HUES64 (cell line): ENCODE data around the gene DNAJC19.
"Not testable (repeated sequence)": the region's sequence is repeated elsewhere in the genome, so short reads cannot be mapped to it uniquely, and the experiment has no call there.

ENCODE experiments used
- H3K27ac ChIP-seq: 2 replicates; pipeline ENCODE4 v1.7.0; 2013; ENCODE audit warnings: low read depth, low read length, inconsistent platforms
- H3K27me3 ChIP-seq: 2 replicates; pipeline ENCODE4 v1.6.1; 2013; ENCODE audit warnings: mild to moderate bottlenecking, low read length; ENCODE audit not compliant: insufficient read depth
- H3K36me3 ChIP-seq: 2 replicates; pipeline ENCODE4 v1.6.1; 2013; ENCODE audit warnings: mild to moderate bottlenecking, low read length; ENCODE audit not compliant: insufficient read depth
- H3K4me1 ChIP-seq: 2 replicates; pipeline ENCODE4 v1.6.1; 2013; ENCODE audit warnings: mild to moderate bottlenecking, low read length, moderate library complexity; ENCODE audit not compliant: insufficient read depth
- H3K4me3 ChIP-seq: 2 replicates; pipeline ENCODE4 v1.5.1; 2013; ENCODE audit warnings: mild to moderate bottlenecking, low read length, moderate library complexity
- H3K9ac ChIP-seq: 2 replicates; pipeline ENCODE4 v1.6.1; 2013; ENCODE audit warnings: mild to moderate bottlenecking, low read depth, low read length
- H3K9me3 ChIP-seq: 2 replicates; pipeline ENCODE4 v1.6.1; 2013; ENCODE audit warnings: low read depth, low read length; ENCODE audit not compliant: insufficient read depth
- WGBS: fragments of 150-250, 120-280 bp; methylation state at CpG from one replicate; pipeline ENCODE4 v1.1.7; 2013; ENCODE audit warnings: missing lambda C conversion rate; 5-methylcytosine and 5-hydroxymethylcytosine counted together

Gene DNAJC19

DNA sequence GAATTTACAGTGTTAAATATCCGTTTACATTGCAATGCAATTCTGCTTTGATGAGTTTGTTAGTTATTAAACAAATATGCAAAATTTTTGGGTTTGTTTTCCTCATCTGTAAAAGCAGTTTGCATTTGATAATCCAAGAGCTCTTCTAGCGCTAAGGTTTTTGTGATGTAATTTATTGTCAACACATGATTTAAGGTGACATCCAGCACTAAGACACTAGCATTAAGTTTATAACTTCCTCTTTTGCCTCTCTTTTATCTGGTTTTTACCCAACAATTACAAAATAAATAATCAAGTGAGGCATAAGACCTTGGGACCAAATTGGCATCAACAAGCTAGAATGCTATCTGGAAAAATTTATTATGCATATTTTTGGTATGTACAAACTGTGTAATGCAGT lies 969 bp upstream of the DNAJC19 start:
- Histone ChIP-seq H3K36me3 (peaks cover 26% of the 10 kb centered on the region), H3K4me3 (peak overlapping the region; percentile 93; the same call in 1 of the 2 replicates), H3K27ac (no peak overlapping the region), H3K9me3 (no peaks in the 10 kb centered on the region), H3K27me3 (no peaks in the 10 kb centered on the region), H3K4me1 (no peaks in the 10 kb centered on the region), H3K9ac (no peak overlapping the region)
- no CpG with 5 or more reads among the region's 2 CpGs for WGBS

DNA sequence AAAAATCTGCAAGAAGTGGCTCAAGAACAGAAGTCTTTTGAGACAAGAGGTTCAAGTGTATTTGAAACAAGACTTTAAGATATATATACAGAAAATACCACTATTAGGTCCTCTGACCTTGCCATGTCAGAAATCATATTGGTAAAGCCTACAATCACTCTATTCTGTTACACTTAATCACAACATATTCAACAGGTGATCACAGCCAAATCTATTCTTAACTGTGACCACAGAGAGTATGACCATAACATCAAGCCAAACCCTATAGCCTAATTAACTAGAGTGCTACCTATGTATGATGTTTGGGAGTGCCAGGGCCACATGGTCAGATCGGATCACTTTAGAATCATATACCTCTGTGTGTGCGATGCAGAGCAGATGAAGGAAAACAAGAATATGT lies 2.2 kb downstream of the DNAJC19 start:
- no peak overlapping the region for H3K27ac ChIP-seq
- WGBS, result 98% methylated on average over 2 of the region's 2 CpGs
- no peak overlapping the region for H3K9ac ChIP-seq
- peaks cover 53% of the 10 kb centered on the region for H3K36me3 ChIP-seq
- H3K4me1 ChIP-seq, result no peaks in the 10 kb centered on the region
- H3K4me3 ChIP-seq, result no peak overlapping the region
- no peaks in the 10 kb centered on the region for H3K27me3 ChIP-seq
- H3K9me3 ChIP-seq, result no peaks in the 10 kb centered on the region

DNA sequence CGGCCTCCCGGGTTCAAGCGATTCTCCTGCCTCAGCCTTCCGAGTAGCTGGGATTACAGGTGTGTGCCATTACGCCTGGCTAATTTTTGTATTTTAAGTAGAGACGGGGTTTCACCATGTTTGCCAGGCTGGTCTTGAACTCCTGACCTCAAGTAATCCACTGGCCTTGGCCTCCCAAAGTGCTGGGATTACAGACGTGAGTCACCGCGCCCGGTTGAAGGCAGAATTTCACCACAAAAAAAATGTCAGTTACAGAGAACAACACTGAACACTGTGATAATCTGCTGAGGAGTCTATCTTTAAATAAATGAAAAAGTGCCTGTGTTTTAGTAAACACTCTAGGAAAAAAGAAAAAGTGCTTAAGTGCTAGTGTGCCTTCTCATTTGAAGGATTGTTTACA lies 3.2 kb downstream of the DNAJC19 start:
- H3K4me3 ChIP-seq, H3K4me1 ChIP-seq: not testable (repeated sequence)

DNA sequence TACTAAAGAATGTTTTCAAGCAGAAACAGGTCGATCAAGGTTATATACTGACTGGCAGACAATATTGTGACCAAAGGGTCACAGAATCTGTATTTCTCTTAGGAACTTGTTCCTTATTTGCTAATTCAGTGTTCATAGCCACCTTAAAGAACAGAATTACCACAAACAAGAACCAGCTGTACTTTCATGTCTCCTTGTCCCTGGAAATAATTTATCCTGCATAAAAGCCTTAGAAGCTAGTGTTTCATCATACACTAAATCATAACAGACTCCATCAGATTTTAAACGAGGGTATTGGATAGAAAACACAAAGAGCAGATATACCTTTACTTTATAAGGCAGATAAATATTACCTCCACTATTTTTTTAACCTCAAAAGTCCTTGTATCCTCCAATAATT lies 6.4 kb downstream of the DNAJC19 start:
- no peaks in the 10 kb centered on the region for H3K9me3 ChIP-seq
- H3K27me3 ChIP-seq, result no peaks in the 10 kb centered on the region
- WGBS, result 93% methylated on average over 2 of the region's 2 CpGs
- no peak overlapping the region for H3K4me3 ChIP-seq
- H3K4me1 ChIP-seq, result no peaks in the 10 kb centered on the region
- H3K27ac ChIP-seq, result no peak overlapping the region
- H3K36me3 ChIP-seq, result peaks cover 68% of the 10 kb centered on the region
- no peak overlapping the region for H3K9ac ChIP-seq

More for the DNA sequence above, 3.2 kb downstream of the DNAJC19 start:
- WGBS, result 96% methylated on average over 10 of the region's 10 CpGs
- not testable (repeated sequence) for H3K9me3 ChIP-seq, H3K9ac ChIP-seq, H3K27ac ChIP-seq, H3K27me3 ChIP-seq
- H3K36me3 ChIP-seq, result peaks cover 56% of the 10 kb centered on the region

DNA sequence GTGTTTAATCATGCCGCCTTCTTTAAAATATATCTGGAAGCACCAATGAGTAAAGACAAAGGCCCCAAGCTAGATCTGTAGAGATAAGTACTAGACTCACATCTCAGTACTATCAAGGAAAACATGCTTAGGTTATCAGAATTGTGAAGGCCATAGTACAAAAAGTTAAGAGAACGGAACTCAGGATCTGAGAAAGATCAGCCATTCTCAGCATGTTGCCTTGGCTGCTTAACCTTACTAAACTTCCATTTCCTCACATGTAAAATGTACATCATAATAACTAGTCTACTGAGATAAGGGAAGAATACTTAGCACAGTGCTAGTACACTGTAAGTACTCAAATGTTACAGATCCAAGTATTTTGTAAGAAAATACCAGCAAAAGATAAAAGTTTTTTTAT lies 7.6 kb downstream of the DNAJC19 start:
- Histone ChIP-seq H3K27ac (peak overlapping the region; percentile 32; the same call in 1 of the 2 replicates), H3K9ac (no peak overlapping the region), H3K9me3 (no peaks in the 10 kb centered on the region), H3K4me3 (no peak overlapping the region), H3K4me1 (no peaks in the 10 kb centered on the region), H3K27me3 (no peaks in the 10 kb centered on the region), H3K36me3 (peaks cover 68% of the 10 kb centered on the region)
- 82% methylated on average over 2 of the region's 2 CpGs for WGBS

DNA sequence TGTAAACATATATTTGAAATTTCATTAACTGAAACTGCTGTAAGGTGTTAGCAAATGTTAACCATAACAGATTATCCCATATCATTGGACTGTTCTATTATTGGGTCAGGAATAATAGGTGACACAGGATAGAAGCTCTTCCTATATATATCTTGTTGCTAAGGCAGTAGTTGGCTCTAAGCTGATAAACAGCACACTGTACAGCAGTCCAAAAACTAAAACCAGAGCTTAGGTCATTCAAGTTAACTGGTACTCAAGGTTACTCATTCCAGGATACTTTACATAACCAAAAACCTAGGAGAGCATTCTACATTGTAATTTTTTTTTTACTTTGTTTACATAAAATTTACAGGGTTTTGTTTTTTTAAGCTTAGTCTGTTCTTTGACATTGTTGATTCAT lies 8.9 kb downstream of the DNAJC19 start:
- H3K36me3 ChIP-seq, result peaks cover 68% of the 10 kb centered on the region
- H3K9ac ChIP-seq, result no peak overlapping the region

DNA sequence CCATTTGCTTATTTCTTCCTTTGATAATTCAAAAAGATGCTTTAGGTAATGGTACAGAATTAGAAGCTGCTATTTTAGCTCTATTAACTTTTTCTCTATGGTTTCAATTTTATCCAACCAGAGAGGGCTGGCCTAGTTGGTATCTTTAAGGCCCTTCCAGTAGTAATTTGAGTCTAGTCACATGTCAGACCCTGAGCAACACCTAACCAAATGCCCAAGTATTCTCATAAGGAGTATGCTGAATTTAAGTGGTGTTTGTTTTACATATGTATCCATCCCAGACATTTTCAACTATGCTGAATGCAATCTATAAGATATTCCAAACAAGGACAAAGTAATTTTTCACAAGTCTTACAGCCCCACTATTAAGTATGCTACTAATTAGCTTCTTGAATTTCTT lies 9.6 kb downstream of the DNAJC19 start:
- H3K36me3 ChIP-seq, result peaks cover 68% of the 10 kb centered on the region
- no peak overlapping the region for H3K4me3 ChIP-seq
- no peaks in the 10 kb centered on the region for H3K27me3 ChIP-seq
- no peaks in the 10 kb centered on the region for H3K9me3 ChIP-seq
- no peaks in the 10 kb centered on the region for H3K4me1 ChIP-seq
- no peak overlapping the region for H3K9ac ChIP-seq
- H3K27ac ChIP-seq, result no peak overlapping the region

More for the DNA sequence above, 8.9 kb downstream of the DNAJC19 start:
- Histone ChIP-seq H3K9me3 (no peaks in the 10 kb centered on the region), H3K27ac (no peak overlapping the region), H3K4me3 (no peak overlapping the region), H3K4me1 (no peaks in the 10 kb centered on the region), H3K27me3 (no peaks in the 10 kb centered on the region)

DNA sequence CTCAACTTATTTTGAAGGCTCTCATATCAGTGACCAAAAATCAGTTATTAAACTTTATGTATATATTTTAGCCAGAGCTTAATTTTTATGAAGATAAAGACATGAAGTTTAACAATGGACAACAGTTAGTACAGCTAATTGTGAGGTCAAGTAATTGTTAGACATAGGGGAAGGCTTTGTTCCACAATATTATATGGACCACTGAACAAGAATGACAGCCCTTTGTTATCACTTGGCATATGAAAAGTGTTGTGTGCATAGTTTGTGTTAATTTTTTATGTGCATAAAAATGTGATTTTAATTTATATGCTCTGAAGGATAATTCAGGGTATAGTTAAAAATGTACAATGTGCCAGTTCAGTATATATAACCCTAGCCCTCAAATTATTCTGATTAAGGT lies 12.0 kb downstream of the DNAJC19 start:
- no peaks in the 10 kb centered on the region for H3K4me1 ChIP-seq
- H3K9me3 ChIP-seq, result no peaks in the 10 kb centered on the region
- H3K27me3 ChIP-seq, result no peaks in the 10 kb centered on the region
- H3K27ac ChIP-seq, result no peak overlapping the region
- no peak overlapping the region for H3K4me3 ChIP-seq
- no peak overlapping the region for H3K9ac ChIP-seq
- H3K36me3 ChIP-seq, result peaks cover 73% of the 10 kb centered on the region

DNA sequence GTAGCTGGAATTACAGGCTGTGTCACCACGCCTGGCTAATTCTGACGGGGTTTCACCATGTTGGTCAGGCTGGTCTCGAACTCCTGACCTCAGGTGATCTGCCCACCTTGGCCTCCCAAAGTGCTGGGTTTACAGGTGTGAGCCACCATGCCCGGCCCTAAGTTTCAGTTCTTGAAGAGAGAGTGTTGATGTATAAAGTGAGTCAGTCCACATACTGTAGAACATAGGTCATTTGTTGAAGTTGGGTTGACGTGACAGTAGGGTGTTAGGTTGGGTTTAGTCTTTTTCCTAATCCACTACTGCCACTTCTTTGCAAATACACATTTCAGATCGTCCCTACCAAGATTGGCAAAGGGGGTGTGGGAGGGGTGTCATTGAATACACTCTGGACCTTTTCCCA lies 15.2 kb downstream of the DNAJC19 start:
- no peaks in the 10 kb centered on the region for H3K4me1 ChIP-seq
- H3K4me3 ChIP-seq, result no peak overlapping the region
- WGBS, result 97% methylated on average over 5 of the region's 6 CpGs
- H3K27me3 ChIP-seq, result no peaks in the 10 kb centered on the region
- H3K27ac ChIP-seq, result no peak overlapping the region
- no peaks in the 10 kb centered on the region for H3K9me3 ChIP-seq
- H3K9ac ChIP-seq, result no peak overlapping the region
- peaks cover 100% of the 10 kb centered on the region for H3K36me3 ChIP-seq

DNA sequence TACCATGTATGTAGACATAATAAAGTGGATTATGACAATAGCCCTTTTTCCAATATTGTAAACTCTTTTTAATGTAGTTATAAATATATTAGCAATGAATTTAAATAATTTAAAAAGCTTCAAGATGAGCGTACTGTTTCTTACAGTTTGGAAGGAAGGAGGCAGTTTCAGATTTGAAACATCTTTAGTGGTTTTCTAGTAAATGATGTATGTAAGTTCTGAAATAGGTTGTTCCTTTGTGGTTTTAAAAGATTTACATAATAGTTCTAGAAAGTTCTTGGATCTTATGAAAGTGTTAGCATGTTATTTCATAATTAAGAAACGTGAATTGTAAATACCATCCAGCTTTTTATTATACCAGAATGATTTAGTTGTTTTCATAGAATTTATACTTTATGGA lies 16.0 kb downstream of the DNAJC19 start:
- H3K36me3 ChIP-seq, result peaks cover 100% of the 10 kb centered on the region
- no peak overlapping the region for H3K9ac ChIP-seq
- no peak overlapping the region for H3K27ac ChIP-seq
- H3K27me3 ChIP-seq, result no peaks in the 10 kb centered on the region
- WGBS, result 100% methylated on average over 1 of the region's 2 CpGs
- no peak overlapping the region for H3K4me3 ChIP-seq
- no peaks in the 10 kb centered on the region for H3K9me3 ChIP-seq
- no peaks in the 10 kb centered on the region for H3K4me1 ChIP-seq

DNA sequence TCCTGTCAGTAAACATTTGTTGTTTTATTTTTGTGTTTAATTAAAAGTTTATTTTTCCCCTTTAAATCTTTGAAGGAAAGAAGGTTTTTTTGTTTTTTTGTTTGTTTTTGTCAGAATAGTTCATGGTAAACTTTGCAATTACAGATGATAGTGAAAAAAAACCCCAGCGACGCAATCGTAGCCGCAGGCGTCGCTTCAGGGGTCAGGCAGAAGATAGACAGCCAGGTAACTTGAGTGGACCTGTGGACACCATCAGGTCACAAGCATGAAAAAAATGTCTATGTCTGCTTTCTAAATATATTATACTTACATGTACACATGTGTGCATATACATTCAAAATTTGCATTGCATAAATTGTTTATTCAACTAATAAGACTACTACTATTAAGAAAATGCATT lies 18.6 kb downstream of the DNAJC19 start:
- Histone ChIP-seq H3K27me3 (no peaks in the 10 kb centered on the region), H3K4me1 (no peaks in the 10 kb centered on the region), H3K4me3 (no peak overlapping the region), H3K27ac (no peak overlapping the region), H3K9ac (no peak overlapping the region), H3K36me3 (peaks cover 100% of the 10 kb centered on the region), H3K9me3 (no peaks in the 10 kb centered on the region)
- 97% methylated on average over 6 of the region's 6 CpGs for WGBS

DNA sequence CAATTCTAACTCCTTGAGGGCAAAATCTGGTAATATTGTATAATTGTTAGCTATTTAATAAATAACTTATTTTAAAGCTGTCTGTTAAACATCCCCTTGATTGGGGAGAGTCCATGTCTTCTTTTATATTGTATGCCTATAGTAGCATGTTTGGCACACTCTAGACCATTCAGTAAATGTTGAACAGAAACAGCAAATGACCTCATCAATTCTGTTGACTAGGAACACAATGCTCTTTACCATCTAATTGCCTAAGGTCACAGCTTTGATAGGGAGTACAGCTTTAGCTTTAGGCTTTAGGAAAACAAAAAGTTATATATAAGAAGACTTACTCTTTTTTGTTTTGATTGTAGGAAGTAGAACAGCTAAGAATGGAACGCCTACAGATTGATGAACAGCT lies 27.0 kb downstream of the DNAJC19 start:
- Histone ChIP-seq H3K4me3 (no peak overlapping the region), H3K4me1 (no peaks in the 10 kb centered on the region), H3K27ac (no peak overlapping the region), H3K27me3 (no peaks in the 10 kb centered on the region), H3K9me3 (no peaks in the 10 kb centered on the region), H3K36me3 (peaks cover 100% of the 10 kb centered on the region), H3K9ac (no peak overlapping the region)
- 100% methylated on average over 1 of the region's 1 CpG for WGBS
